WTC11 (cell line): ENCODE data around the gene MVK. TPM values are rescaled to one million over a fixed set of nuclear protein-coding genes. Genes with fewer than 3 reads are reported as not detected.

ENCODE experiments used
- ATAC-seq: fragments of 200-7000 bp; cut with Tn5 transposase; 2 replicates; pipeline ENCODE4 v1.10.0; 2021; ENCODE audit warnings: mild to moderate bottlenecking, moderate library complexity
- CTCF ChIA-PET: fragments of 300-600 bp; sonication (Branson Sonifier 250); formaldehyde crosslinking; loops from one replicate; lab custom pipeline; 2021; ENCODE audit warnings: antibody characterized with exemption; lab: Charles Lee
- POLR2A ChIA-PET: fragments of 350-600 bp; sonication (Branson Sonifier 250); formaldehyde crosslinking; loops from one replicate; lab custom pipeline; 2021; ENCODE audit warnings: antibody characterized with exemption; lab: Charles Lee
- DNase-seq: peaks from one replicate; pipeline ENCODE4 v3.0.0; 2021; ENCODE audit warnings: low spot score
- H3K27ac Mint-ChIP-seq: 2 replicates; pipeline ENCODE4 v1.8.0; 2021; ENCODE audit warnings: mixed read lengths
- H3K27me3 Mint-ChIP-seq: 2 replicates; pipeline ENCODE4 v1.8.0; 2021; ENCODE audit warnings: low read depth, mild to moderate bottlenecking, moderate library complexity, mixed read lengths
- H3K36me3 Mint-ChIP-seq: 2 replicates; pipeline ENCODE4 v1.8.0; 2021; ENCODE audit warnings: mixed read lengths
- H3K4me1 Mint-ChIP-seq: 2 replicates; pipeline ENCODE4 v1.8.0; 2022; ENCODE audit warnings: mixed read lengths
- H3K4me3 Mint-ChIP-seq: 2 replicates; pipeline ENCODE4 v1.8.0; 2021; ENCODE audit warnings: mild to moderate bottlenecking, moderate library complexity, mixed read lengths
- H3K9me3 Mint-ChIP-seq: 2 replicates; pipeline ENCODE4 v1.8.0; 2021; ENCODE audit warnings: mixed read lengths
- ATF1 ChIP-seq: sonication (generic); formaldehyde crosslinking; IDR thresholded peaks from 2 replicates; pipeline ENCODE4 v1.8.1; 2023; ENCODE audit warnings: mild to moderate bottlenecking, moderate library complexity, missing genetic modification reagents
- CREB1 ChIP-seq: sonication (generic); formaldehyde crosslinking; IDR thresholded peaks from 2 replicates; pipeline ENCODE4 v1.8.0; 2023; ENCODE audit warnings: mild to moderate bottlenecking, missing genetic modification reagents
- FOXJ3 ChIP-seq: sonication (generic); formaldehyde crosslinking; IDR thresholded peaks from 2 replicates; pipeline ENCODE4 v1.9.0; 2021; ENCODE audit warnings: missing genetic modification reagents, mild to moderate bottlenecking, borderline replicate concordance
- GRHL2 ChIP-seq: fragments of 250-450 bp; sonication (Bioruptor Pico); IDR thresholded peaks from 2 replicates; pipeline ENCODE4 v1.8.0; 2022; ENCODE audit warnings: mild to moderate bottlenecking, moderate library complexity; ENCODE audit not compliant: insufficient replicate concordance, severe bottlenecking
- GTF2I ChIP-seq: fragments of 250-450 bp; sonication (Bioruptor Pico); conservative IDR thresholded peaks from 2 replicates; pipeline ENCODE4 v1.4.0; 2021; ENCODE audit warnings: mild to moderate bottlenecking
- HMGXB4 ChIP-seq: sonication (generic); formaldehyde crosslinking; IDR thresholded peaks from 2 replicates; pipeline ENCODE4 v1.8.1; 2023; ENCODE audit warnings: mild to moderate bottlenecking, moderate library complexity, missing genetic modification reagents
- MLX ChIP-seq: sonication (generic); formaldehyde crosslinking; IDR thresholded peaks from 2 replicates; pipeline ENCODE4 v1.8.1; 2023; ENCODE audit warnings: mild to moderate bottlenecking, missing genetic modification reagents, moderate library complexity
- NFATC4 ChIP-seq: fragments of 250-450 bp; sonication (Bioruptor Pico); IDR thresholded peaks from 2 replicates; pipeline ENCODE4 v1.9.0; 2021; ENCODE audit warnings: mild to moderate bottlenecking
- NR3C1 ChIP-seq: sonication (generic); formaldehyde crosslinking; conservative IDR thresholded peaks from 2 replicates; pipeline ENCODE4 v1.8.1; 2023; ENCODE audit warnings: low read depth, mild to moderate bottlenecking, missing genetic modification reagents
- RORB ChIP-seq: fragments of 250-450 bp; sonication (Bioruptor Pico); IDR thresholded peaks from 2 replicates; pipeline ENCODE4 v1.9.0; 2021; ENCODE audit warnings: mild to moderate bottlenecking
- SMAD3 ChIP-seq: sonication (generic); formaldehyde crosslinking; IDR thresholded peaks from 2 replicates; pipeline ENCODE4 v1.8.0; 2022; ENCODE audit warnings: missing genetic modification reagents, mild to moderate bottlenecking, borderline replicate concordance
- SMAD4 ChIP-seq: sonication (generic); formaldehyde crosslinking; IDR thresholded peaks from 2 replicates; pipeline ENCODE4 v1.8.0; 2022; ENCODE audit warnings: mild to moderate bottlenecking, missing genetic modification reagents
- TCF7 ChIP-seq: sonication (generic); formaldehyde crosslinking; IDR thresholded peaks from 2 replicates; pipeline ENCODE4 v1.8.0; 2022; ENCODE audit warnings: mild to moderate bottlenecking, low read depth, missing genetic modification reagents, moderate library complexity
- ZNF219 ChIP-seq: sonication (generic); formaldehyde crosslinking; IDR thresholded peaks from 2 replicates; pipeline ENCODE4 v1.8.0; 2023; ENCODE audit warnings: missing genetic modification reagents, mild to moderate bottlenecking, borderline replicate concordance
- ZNF317 ChIP-seq: sonication (generic); formaldehyde crosslinking; IDR thresholded peaks from 2 replicates; pipeline ENCODE4 v1.8.1; 2023; ENCODE audit warnings: low read depth, mild to moderate bottlenecking, moderate library complexity, missing genetic modification reagents, borderline replicate concordance
- ZNF396 ChIP-seq: fragments of 250-450 bp; sonication (Bioruptor Pico); IDR thresholded peaks from 2 replicates; pipeline ENCODE4 v1.8.0; 2021; ENCODE audit warnings: mild to moderate bottlenecking, moderate library complexity, borderline replicate concordance
- ZNF423 ChIP-seq: fragments of 250-450 bp; sonication (Bioruptor Pico); IDR thresholded peaks from 2 replicates; pipeline ENCODE4 v2.1.2; 2022; ENCODE audit warnings: mild to moderate bottlenecking, moderate library complexity
- total RNA-seq: library from RNA; stranded (reverse); gene quantifications from 3 replicates; pipeline ENCODE4 v1.2.3, GENCODE V29; 2021
- TF ChIP-seq, protein P1 (sequence below): sonication (generic); formaldehyde crosslinking; IDR thresholded peaks from 2 replicates; pipeline ENCODE4 v1.8.1; 2023; ENCODE audit warnings: mild to moderate bottlenecking, missing genetic modification reagents, moderate library complexity
- TF ChIP-seq, protein P2 (sequence below): sonication (generic); formaldehyde crosslinking; IDR thresholded peaks from 2 replicates; pipeline ENCODE4 v1.8.0; 2022; ENCODE audit warnings: missing genetic modification reagents
- TF ChIP-seq, protein P3 (sequence below): fragments of 250-450 bp; sonication (Bioruptor Pico); conservative IDR thresholded peaks from 2 replicates; pipeline ENCODE4 v1.9.0; 2021; ENCODE audit warnings: mild to moderate bottlenecking
- TF ChIP-seq, protein P4 (sequence below): fragments of 250-450 bp; sonication (Bioruptor Pico); IDR thresholded peaks from 2 replicates; pipeline ENCODE4 v2.1.2; 2022; ENCODE audit warnings: mild to moderate bottlenecking, moderate library complexity

MVK gene
- total RNA-seq, 1 experiment from 2014 or later = 13.2 TPM

DNA sequence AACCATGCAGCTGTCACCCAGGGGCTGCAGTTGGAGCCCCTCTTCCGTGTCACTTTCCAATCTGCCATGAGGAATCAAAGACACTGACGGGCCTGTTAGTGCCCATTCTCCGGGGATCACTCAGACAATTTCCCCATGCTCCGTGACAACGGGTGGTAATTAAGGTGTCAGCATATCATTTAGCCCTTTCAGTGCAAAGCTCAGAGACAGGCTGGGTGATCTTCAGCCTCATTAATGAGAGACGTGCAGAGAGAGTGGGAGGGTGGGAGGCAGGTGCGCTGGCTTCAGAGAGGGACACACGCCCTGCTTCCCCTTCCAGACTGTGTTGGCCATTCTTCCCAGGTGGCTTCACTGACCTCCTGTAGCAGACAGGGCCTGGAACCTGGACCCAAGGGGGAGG, 58.7 kb downstream of the MVK start:
- ChIA-PET POLR2A (no interaction called here), CTCF (no interaction called here)
- no peak for ATAC-seq
- Mint-ChIP-seq H3K4me1 (peaks cover 21% of the 10 kb centered on the region), H3K9me3 (peaks cover 6% of the 10 kb centered on the region), H3K36me3 (peaks cover 3% of the 10 kb centered on the region)
- TF ChIP-seq, protein P1, sequence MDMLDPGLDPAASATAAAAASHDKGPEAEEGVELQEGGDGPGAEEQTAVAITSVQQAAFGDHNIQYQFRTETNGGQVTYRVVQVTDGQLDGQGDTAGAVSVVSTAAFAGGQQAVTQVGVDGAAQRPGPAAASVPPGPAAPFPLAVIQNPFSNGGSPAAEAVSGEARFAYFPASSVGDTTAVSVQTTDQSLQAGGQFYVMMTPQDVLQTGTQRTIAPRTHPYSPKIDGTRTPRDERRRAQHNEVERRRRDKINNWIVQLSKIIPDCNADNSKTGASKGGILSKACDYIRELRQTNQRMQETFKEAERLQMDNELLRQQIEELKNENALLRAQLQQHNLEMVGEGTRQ (CRISPR knock-in tag) = no peak
- TF ChIP-seq RORB (CRISPR knock-in tag) (no peak), FOXJ3 (CRISPR knock-in tag) (no peak), GRHL2 (CRISPR knock-in tag) (no peak), ZNF219 (CRISPR knock-in tag) (no peak), ZNF396 (CRISPR knock-in tag) (no peak), ZNF423 (CRISPR knock-in tag) (no peak), SMAD3 (CRISPR knock-in tag) (no peak), HMGXB4 (CRISPR knock-in tag) (no peak), TCF7 (CRISPR knock-in tag) (no peak)
- TF ChIP-seq, protein P2, sequence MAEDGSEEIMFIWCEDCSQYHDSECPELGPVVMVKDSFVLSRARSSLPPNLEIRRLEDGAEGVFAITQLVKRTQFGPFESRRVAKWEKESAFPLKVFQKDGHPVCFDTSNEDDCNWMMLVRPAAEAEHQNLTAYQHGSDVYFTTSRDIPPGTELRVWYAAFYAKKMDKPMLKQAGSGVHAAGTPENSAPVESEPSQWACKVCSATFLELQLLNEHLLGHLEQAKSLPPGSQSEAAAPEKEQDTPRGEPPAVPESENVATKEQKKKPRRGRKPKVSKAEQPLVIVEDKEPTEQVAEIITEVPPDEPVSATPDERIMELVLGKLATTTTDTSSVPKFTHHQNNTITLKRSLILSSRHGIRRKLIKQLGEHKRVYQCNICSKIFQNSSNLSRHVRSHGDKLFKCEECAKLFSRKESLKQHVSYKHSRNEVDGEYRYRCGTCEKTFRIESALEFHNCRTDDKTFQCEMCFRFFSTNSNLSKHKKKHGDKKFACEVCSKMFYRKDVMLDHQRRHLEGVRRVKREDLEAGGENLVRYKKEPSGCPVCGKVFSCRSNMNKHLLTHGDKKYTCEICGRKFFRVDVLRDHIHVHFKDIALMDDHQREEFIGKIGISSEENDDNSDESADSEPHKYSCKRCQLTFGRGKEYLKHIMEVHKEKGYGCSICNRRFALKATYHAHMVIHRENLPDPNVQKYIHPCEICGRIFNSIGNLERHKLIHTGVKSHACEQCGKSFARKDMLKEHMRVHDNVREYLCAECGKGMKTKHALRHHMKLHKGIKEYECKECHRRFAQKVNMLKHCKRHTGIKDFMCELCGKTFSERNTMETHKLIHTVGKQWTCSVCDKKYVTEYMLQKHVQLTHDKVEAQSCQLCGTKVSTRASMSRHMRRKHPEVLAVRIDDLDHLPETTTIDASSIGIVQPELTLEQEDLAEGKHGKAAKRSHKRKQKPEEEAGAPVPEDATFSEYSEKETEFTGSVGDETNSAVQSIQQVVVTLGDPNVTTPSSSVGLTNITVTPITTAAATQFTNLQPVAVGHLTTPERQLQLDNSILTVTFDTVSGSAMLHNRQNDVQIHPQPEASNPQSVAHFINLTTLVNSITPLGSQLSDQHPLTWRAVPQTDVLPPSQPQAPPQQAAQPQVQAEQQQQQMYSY (CRISPR knock-in tag) = no peak
- TF ChIP-seq, protein P3, sequence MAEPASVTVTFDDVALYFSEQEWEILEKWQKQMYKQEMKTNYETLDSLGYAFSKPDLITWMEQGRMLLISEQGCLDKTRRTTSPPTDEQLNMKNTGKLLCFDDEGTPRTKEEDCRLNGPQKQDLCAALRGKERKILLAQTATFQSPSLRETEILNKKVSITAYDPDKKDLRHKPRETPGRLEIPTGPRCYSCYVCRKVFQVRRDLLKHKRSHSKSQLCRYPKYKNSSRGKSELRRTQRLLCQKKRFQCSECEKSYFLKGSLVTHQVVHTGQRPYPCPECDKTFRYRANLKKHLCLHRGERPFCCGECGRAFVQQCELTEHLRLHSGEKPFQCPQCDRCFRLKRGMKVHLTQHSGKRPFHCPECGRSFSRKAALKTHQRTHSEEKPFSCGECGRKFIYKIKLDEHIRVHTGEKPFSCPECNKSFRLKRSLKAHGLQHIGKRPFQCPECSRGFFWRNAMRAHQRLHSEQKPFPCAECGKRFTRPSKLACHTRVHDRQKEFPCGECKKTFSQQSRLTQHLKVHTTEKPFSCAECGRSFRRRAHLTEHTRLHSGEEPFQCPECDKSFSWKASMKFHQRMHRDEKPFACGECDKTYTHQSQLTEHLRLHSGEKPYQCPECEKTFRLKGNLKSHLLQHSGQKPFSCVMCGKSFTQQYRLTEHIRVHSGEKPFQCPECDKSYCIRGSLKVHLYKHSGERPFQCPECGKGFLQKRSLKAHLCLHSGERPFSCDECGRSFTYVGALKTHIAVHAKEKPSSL = no peak
- TF ChIP-seq, all 79 proteins: peak for 0
- Mint-ChIP-seq H3K4me3 (no peak overlapping the region), H3K27ac (no peak overlapping the region), H3K27me3 (no peaks in the 10 kb centered on the region; the same call in 1 of the 2 replicates)
- no peak for DNase-seq

GRCh38 chr12:109635717-109636116, 62.1 kb downstream of the MVK start:
- ATAC-seq (no peak), DNase-seq (no peak)
- ChIA-PET CTCF (no interaction called here), POLR2A (no interaction called here)
- peaks cover 6% of the 10 kb centered on the region for H3K9me3 Mint-ChIP-seq
- H3K4me1 Mint-ChIP-seq = peaks cover 6% of the 10 kb centered on the region
- H3K36me3 Mint-ChIP-seq = peaks cover 3% of the 10 kb centered on the region
- no peaks in the 10 kb centered on the region; the same call in 1 of the 2 replicates for H3K27me3 Mint-ChIP-seq
- H3K27ac Mint-ChIP-seq = no peak overlapping the region
- H3K4me3 Mint-ChIP-seq = no peak overlapping the region
- no peak for TF ChIP-seq NFATC4
- TF ChIP-seq, protein P1 (CRISPR knock-in tag) = no peak
- TF ChIP-seq MLX = no peak
- TF ChIP-seq GRHL2 (CRISPR knock-in tag) = no peak
- no peak for TF ChIP-seq NR3C1 (CRISPR knock-in tag)
- no peak for TF ChIP-seq FOXJ3 (CRISPR knock-in tag)
- no peak for TF ChIP-seq TCF7 (CRISPR knock-in tag)
- no peak for TF ChIP-seq CREB1
- TF ChIP-seq SMAD4 = no peak
- TF ChIP-seq ATF1 (CRISPR knock-in tag) = no peak
- TF ChIP-seq GTF2I (CRISPR knock-in tag) = no peak
- TF ChIP-seq ZNF317 (CRISPR knock-in tag) = no peak
- TF ChIP-seq, protein P4, sequence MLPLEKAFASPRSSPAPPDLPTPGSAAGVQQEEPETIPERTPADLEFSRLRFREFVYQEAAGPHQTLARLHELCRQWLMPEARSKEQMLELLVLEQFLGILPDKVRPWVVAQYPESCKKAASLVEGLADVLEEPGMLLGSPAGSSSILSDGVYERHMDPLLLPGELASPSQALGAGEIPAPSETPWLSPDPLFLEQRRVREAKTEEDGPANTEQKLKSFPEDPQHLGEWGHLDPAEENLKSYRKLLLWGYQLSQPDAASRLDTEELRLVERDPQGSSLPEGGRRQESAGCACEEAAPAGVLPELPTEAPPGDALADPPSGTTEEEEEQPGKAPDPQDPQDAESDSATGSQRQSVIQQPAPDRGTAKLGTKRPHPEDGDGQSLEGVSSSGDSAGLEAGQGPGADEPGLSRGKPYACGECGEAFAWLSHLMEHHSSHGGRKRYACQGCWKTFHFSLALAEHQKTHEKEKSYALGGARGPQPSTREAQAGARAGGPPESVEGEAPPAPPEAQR (CRISPR knock-in tag) = no peak
